ENCODE data around the gene MCRIP1. TPM values are rescaled to one million over a fixed set of nuclear protein-coding genes. Genes with fewer than 3 reads are reported as not detected.

The MCRIP1 gene
- total and polyA plus RNA-seq, 9 of the 15 experiments (the other 6 are each of a cell fraction or from before 2014, with no cell fraction given) = 0.39 to 35.8 (median 9.7) TPM

DNA sequence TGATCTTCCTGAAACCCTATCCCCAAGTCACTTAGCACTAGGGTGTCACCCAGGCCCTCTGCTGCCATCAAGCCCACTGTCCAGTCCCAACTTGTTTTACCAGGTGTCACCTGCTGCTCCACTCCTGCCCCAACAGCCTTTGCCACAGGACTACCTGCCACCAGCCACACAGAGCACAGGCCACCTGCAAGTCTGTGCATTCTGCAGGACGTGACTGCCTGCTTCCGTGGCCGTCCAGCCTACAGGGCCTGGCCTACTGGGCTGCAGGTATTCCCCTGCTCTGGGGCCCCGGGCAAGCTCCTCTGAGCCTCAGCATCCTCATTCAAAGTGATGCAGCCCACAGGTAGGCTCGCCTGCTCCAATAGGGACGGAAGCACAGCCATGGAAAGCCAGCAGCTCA lies 3.2 kb downstream of the MCRIP1 start:
- Histone ChIP-seq H3K79me2 (ENCODE audit: control insufficient read depth, insufficient read depth, low read length) (peaks cover 28% of the 10 kb centered on the region; the same call in 2 of the 3 replicates), H3K4me3 (no peak overlapping the region), H3K36me3 (ENCODE audit: control insufficient read depth, insufficient read depth, low read length) (no peaks in the 10 kb centered on the region), H3K9me1 (ENCODE audit: control insufficient read depth, insufficient read depth, low read length) (no peaks in the 10 kb centered on the region), H3K9ac (ENCODE audit: insufficient read depth in 1 of 2, low read depth in 2 of 2, low read length in 2 of 2) (peak overlapping the region in 1 of 2 experiments; percentile 18; a peak in 1 of 4 replicates), H3K27me3 (ENCODE audit: control insufficient read depth in 2 of 2, insufficient read depth in 2 of 2, low read length in 2 of 2) (no peaks in the 10 kb centered on the region), H3K9me3 (replicated peaks; ENCODE audit: control insufficient read depth, insufficient read depth, low read depth, low read length) (no peaks in the 10 kb centered on the region), H2AFZ (ENCODE audit: low read depth, low read length) (no peak overlapping the region), H3K27ac (ENCODE audit: extremely low read depth, low read depth, low read length) (no peak overlapping the region), H4K20me1 (replicated peaks; ENCODE audit: control insufficient read depth, insufficient read depth, low read length) (no peaks in the 10 kb centered on the region), H3K4me2 (ENCODE audit: insufficient read depth, low read length) (no peak overlapping the region), H3K4me1 (replicated peaks in 1 of 2; ENCODE audit: control insufficient read depth in 2 of 2, insufficient read depth in 2 of 2, low read length in 2 of 2) (peaks cover 25 to 69% of the 10 kb centered on the region in 2 experiments)
- no TSS peak for BruUV-seq (replicated peaks)
- no peak for FAIRE-seq
- ChIA-PET POLR2A (interaction anchor here (0.6 kb wide), 1 partner anchor 425 kb away, joined by 4 read pairs; no protein-coding TSS in a partner anchor), CTCF (ENCODE audit: low intra/inter-chr PET ratio) (no interaction called here)
- in situ Hi-C loops (cut with MboI) (no loop called here), intact Hi-C loops (cut with micrococcal nuclease) (no loop called here)
- DNase-seq (ENCODE audit: extremely low read depth in 1 of 4, low spot score in 3 of 4) = no peak
- WGBS (ENCODE audit: insufficient coverage, low coverage, missing lambda C conversion rate) = 93% methylated on average over 6 of the region's 6 CpGs
- ATAC-seq = no peak
- TF ChIP-seq, protein P1, sequence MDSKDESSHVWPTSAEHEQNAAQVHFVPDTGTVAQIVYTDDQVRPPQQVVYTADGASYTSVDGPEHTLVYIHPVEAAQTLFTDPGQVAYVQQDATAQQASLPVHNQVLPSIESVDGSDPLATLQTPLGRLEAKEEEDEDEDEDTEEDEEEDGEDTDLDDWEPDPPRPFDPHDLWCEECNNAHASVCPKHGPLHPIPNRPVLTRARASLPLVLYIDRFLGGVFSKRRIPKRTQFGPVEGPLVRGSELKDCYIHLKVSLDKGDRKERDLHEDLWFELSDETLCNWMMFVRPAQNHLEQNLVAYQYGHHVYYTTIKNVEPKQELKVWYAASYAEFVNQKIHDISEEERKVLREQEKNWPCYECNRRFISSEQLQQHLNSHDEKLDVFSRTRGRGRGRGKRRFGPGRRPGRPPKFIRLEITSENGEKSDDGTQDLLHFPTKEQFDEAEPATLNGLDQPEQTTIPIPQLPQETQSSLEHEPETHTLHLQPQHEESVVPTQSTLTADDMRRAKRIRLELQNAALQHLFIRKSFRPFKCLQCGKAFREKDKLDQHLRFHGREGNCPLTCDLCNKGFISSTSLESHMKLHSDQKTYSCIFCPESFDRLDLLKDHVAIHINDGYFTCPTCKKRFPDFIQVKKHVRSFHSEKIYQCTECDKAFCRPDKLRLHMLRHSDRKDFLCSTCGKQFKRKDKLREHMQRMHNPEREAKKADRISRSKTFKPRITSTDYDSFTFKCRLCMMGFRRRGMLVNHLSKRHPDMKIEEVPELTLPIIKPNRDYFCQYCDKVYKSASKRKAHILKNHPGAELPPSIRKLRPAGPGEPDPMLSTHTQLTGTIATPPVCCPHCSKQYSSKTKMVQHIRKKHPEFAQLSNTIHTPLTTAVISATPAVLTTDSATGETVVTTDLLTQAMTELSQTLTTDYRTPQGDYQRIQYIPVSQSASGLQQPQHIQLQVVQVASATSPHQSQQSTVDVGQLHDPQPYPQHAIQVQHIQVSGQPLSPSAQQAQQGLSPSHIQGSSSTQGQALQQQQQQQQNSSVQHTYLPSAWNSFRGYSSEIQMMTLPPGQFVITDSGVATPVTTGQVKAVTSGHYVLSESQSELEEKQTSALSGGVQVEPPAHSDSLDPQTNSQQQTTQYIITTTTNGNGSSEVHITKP (IDR thresholded peaks at IDR 0.05; ENCODE audit: partially characterized antibody) = no peak
- TF ChIP-seq ZNF316 (IDR thresholded peaks at IDR 0.05) (no peak), SPI1 (IDR thresholded peaks at IDR 0.05; ENCODE audit: borderline replicate concordance, low read depth, low read length) (no peak), KAT8 (IDR thresholded peaks at IDR 0.05; ENCODE audit: low read depth) (no peak), HDAC8 (tag; IDR thresholded peaks at IDR 0.05) (no peak), CBFA2T2 (conservative IDR thresholded peaks at IDR 0.05) (no peak), ZNF830 (CRISPR knock-in tag; IDR thresholded peaks at IDR 0.05) (no peak)
- TF ChIP-seq, protein P2, sequence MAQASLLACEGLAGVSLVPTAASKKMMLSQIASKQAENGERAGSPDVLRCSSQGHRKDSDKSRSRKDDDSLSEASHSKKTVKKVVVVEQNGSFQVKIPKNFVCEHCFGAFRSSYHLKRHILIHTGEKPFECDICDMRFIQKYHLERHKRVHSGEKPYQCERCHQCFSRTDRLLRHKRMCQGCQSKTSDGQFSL (CRISPR knock-in tag; IDR thresholded peaks at IDR 0.05) = no peak
- TF ChIP-seq, protein P2 (tag; IDR thresholded peaks at IDR 0.05) = no peak
- TF ChIP-seq, protein P3, sequence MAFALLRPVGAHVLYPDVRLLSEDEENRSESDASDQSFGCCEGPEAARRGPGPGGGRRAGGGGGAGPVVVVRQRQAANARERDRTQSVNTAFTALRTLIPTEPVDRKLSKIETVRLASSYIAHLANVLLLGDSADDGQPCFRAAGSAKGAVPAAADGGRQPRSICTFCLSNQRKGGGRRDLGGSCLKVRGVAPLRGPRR (CRISPR knock-in tag; IDR thresholded peaks at IDR 0.05) = no peak
- TF ChIP-seq, protein P4, sequence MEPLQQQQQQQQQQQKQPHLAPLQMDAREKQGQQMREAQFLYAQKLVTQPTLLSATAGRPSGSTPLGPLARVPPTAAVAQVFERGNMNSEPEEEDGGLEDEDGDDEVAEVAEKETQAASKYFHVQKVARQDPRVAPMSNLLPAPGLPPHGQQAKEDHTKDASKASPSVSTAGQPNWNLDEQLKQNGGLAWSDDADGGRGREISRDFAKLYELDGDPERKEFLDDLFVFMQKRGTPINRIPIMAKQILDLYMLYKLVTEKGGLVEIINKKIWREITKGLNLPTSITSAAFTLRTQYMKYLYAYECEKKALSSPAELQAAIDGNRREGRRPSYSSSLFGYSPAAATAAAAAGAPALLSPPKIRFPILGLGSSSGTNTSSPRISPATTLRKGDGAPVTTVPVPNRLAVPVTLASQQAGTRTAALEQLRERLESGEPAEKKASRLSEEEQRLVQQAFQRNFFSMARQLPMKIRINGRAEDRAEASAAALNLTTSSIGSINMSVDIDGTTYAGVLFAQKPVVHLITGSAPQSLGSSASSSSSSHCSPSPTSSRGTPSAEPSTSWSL (CRISPR knock-in tag; IDR thresholded peaks at IDR 0.05; ENCODE audit: borderline replicate concordance) = no peak
- TF ChIP-seq, protein P5, sequence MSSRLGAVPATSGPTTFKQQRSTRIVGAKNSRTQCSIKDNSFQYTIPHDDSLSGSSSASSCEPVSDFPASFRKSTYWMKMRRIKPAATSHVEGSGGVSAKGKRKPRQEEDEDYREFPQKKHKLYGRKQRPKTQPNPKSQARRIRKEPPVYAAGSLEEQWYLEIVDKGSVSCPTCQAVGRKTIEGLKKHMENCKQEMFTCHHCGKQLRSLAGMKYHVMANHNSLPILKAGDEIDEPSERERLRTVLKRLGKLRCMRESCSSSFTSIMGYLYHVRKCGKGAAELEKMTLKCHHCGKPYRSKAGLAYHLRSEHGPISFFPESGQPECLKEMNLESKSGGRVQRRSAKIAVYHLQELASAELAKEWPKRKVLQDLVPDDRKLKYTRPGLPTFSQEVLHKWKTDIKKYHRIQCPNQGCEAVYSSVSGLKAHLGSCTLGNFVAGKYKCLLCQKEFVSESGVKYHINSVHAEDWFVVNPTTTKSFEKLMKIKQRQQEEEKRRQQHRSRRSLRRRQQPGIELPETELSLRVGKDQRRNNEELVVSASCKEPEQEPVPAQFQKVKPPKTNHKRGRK (tag; IDR thresholded peaks at IDR 0.05) = no peak

Data from K562 (cell line).